Stimulated activated naive B cell treated with anti-CD40 and anti-IgM and Interleukin-4, amounts not matched to agents 10 μg/mL and 1 μg/mL and 100 μg/mL, for 72 hours (primary cell): ENCODE data around the gene GAB1.

Experiments used
- ATAC-seq, 2 donors: fragments of 150-1000 bp; cut with Tn5 transposase; replicated peaks; 2 replicates each; pipeline ENCODE4 v1.10.0; 2021; ENCODE audit warnings: moderate library complexity in 1 of 2
- DNase-seq: peaks from one replicate; pipeline ENCODE4 v3.0.0; 2021
- H3K27ac Mint-ChIP-seq: one replicate; pipeline ENCODE4 v1.8.0; 2022; ENCODE audit warnings: mild to moderate bottlenecking, mixed read lengths
- H3K27me3 Mint-ChIP-seq, 2 donors: one replicate each; pipeline ENCODE4 v1.8.0; 2022; ENCODE audit warnings: mixed read lengths in 2 of 2
- H3K36me3 Mint-ChIP-seq, 2 donors: one replicate each; pipeline ENCODE4 v1.8.0; 2022; ENCODE audit warnings: mixed read lengths in 2 of 2, mild to moderate bottlenecking in 1 of 2
- H3K4me1 Mint-ChIP-seq, 2 donors: one replicate each; pipeline ENCODE4 v1.8.0; 2022; ENCODE audit warnings: mixed read lengths in 2 of 2, mild to moderate bottlenecking in 1 of 2
- H3K4me3 Mint-ChIP-seq, 2 donors: one replicate each; pipeline ENCODE4 v1.8.0; 2022; ENCODE audit warnings: mild to moderate bottlenecking in 2 of 2, mixed read lengths in 2 of 2, moderate library complexity in 1 of 2
- H3K9me3 Mint-ChIP-seq, 2 donors: one replicate each; pipeline ENCODE4 v1.8.0; 2022; ENCODE audit warnings: mixed read lengths in 2 of 2, mild to moderate bottlenecking in 1 of 2

The GAB1 gene

DNA sequence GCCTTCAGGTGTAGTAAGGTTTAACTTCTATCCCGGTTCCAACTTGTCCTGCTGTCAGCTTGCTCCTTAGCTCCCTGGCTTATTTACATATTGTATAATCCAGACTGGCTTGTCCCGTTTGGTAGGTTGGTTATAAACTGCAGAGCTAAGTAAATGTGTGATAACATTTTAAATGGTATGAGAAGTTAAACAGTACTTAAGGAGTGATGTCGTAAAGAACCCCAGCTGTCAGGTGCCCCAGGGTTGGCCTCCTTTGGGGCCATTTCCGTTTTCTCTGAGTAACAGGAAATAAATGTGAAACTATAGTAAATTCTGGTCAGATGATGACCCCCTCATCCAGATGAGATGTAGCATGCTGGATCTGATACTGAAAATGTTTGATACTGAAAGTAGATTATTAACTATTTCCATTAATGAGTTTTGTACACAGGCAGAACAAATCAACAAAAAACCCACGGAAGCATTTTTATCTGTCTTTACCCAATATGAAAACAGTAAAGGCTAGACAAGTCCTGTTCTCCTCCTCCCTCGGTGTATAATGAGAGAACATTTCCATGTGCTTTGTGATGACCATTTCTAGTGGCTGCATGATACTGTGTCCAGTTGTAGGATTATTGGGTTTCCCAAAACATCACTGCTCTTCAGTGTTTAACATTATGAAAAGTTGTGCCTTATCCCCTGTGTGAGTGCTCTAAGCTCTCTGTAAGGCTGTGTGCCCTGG, 22.4 kb downstream of the GAB1 start:
- Mint-ChIP-seq H3K36me3 (peaks cover 0 to 4% of the 10 kb centered on the region in 2 donors), H3K27ac (peak overlapping the region; percentile 91), H3K4me3 (peak overlapping the region; percentile 78), H3K4me1 (peaks cover 39 to 84% of the 10 kb centered on the region in 2 donors), H3K9me3 (no peaks in the 10 kb centered on the region), H3K27me3 (no peaks in the 10 kb centered on the region)
- peak; percentile 47 for DNase-seq
- ATAC-seq: peak; percentile 89 to 91

DNA sequence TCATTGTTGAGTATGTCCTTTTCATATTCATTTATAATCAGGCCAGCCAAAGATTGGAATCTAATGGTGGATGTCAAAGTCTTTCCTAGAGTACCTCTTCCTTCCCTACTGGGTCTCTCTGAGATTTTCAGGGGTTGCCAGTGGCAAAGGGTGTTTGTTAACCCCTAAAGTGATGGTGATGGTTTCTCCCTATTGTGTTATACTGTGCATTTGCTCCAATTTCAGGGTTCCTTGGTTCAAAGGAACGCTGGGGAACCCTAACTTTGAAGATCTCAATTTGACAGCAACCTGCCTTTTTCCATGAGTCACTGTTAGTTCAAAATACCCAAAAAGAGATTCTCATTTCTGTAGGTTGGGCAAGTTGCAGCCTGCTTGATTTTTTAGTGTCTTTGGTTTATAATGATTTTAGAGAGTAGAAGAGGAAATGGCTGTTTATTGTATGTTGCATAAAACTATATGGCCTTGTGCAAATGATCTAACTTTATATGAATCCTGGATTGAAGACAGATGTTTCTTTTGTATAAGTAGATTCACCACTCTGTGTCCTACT, 23.0 kb downstream of the GAB1 start:
- ATAC-seq (peak in 1 of 2 donors; percentile 1), DNase-seq (no peak)
- Mint-ChIP-seq H3K4me1 (peaks cover 44 to 88% of the 10 kb centered on the region in 2 donors), H3K27ac (peak overlapping the region; percentile 91), H3K4me3 (peak overlapping the region; percentile 78), H3K9me3 (peaks cover 0 to 2% of the 10 kb centered on the region in 2 donors), H3K27me3 (no peaks in the 10 kb centered on the region), H3K36me3 (peaks cover 6 to 8% of the 10 kb centered on the region in 2 donors)

DNA sequence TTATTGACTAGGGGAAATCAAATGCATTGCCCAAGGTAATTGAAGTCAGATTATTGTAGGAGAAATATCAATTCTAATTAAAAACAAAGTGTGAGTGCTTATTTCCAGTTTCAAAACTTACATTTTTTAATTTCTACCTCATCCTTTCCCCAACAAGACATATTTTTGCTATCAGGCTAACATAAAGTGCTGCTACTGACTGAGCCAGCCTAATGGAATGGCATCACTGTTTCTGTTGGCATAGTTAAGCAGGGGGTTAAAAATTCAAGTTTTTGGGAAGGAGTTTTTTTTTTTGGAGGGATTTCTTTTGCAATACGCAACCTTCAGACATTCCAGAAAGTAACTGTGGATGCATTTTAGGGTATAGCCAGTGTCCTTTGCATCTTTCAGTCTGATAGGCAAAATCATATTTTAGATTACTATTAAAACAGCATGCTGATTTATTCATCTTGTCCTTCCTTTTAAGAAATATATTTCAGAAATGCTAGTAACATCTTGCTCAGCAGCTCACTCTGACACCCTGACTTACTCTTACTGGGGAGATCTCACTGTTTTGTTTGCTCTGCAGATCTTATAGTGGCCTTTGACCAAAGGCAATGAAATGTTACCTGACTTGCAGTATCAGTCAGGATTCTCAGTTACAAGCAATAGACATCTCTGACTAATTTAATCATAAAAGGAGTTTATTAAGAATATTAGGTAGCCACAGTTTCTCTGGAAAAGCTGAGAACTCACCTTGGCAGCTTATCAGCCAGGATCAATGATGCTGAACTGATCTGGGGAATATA, 24.4 kb downstream of the GAB1 start:
- Mint-ChIP-seq H3K9me3 (peaks cover 4 to 6% of the 10 kb centered on the region in 2 donors), H3K4me3 (no peak overlapping the region), H3K27me3 (no peaks in the 10 kb centered on the region), H3K27ac (no peak overlapping the region), H3K36me3 (peaks cover 13 to 14% of the 10 kb centered on the region in 2 donors), H3K4me1 (peaks cover 41 to 86% of the 10 kb centered on the region in 2 donors)
- ATAC-seq: no peak
- no peak for DNase-seq

DNA sequence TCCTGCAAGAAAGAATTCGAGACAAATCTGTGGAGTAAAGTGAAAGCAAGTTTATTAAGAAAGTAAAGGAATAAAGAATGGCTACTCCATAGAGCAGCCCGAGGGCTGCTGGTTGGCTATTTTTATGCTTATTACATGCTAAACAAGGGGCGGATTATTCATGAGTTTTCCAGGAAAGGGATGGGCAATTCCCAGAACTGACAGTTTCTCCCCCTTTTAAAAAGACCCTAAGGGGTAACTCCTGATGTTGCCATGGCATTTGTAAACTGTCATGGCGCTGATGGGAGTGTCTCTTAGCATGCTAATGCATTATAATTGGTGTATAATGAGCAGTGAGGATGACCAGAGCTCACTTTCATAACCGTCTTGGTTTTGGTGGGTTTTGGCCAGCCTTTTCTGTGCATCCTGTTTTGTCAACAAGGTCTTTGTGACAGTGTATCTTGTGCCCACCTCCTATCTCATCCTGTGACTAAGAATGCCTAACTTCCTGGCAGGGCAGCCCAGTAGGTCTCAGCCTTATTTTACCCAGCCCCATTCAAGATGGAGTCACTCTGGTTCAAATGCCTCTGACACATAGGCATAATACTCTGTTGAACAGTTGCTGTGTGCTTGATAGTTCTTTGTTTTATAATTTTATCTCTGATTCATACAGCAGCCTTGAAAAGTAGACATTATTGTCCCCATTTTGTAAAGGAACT, 25.8 kb downstream of the GAB1 start:
- ATAC-seq: no peak
- H3K9me3 Mint-ChIP-seq: peaks cover 4 to 6% of the 10 kb centered on the region in 2 donors
- no peak overlapping the region for H3K27ac Mint-ChIP-seq
- H3K4me1 Mint-ChIP-seq: peaks cover 39 to 72% of the 10 kb centered on the region in 2 donors
- H3K4me3 Mint-ChIP-seq: no peak overlapping the region
- DNase-seq: no peak
- no peaks in the 10 kb centered on the region for H3K27me3 Mint-ChIP-seq
- H3K36me3 Mint-ChIP-seq: peaks cover 13 to 14% of the 10 kb centered on the region in 2 donors

DNA sequence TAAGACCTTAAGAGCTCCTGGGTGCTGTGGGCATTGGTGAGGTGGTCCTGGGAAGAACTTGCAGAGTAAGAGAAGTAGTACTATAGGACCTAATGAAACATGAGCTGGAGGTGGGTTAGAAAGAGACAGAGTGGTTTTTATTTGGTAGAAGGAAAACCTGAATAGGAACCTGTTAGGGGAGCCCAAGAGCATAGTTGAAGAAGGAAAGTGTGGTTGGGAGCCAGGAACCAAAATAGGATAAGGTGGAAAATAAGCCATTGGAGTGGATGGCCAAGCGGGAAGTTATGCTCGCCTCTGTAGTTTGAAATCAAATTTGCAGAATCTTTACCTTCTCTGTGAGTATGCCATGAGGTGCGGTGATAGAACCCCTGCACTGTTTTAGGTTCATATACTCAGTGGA, 26.7 kb downstream of the GAB1 start:
- Mint-ChIP-seq H3K36me3 (peaks cover 13 to 14% of the 10 kb centered on the region in 2 donors), H3K4me3 (no peak overlapping the region), H3K9me3 (peaks cover 4 to 6% of the 10 kb centered on the region in 2 donors), H3K27me3 (no peaks in the 10 kb centered on the region), H3K27ac (peak overlapping the region; percentile 33), H3K4me1 (peaks cover 37 to 69% of the 10 kb centered on the region in 2 donors)
- ATAC-seq: no peak
- DNase-seq: no peak

DNA sequence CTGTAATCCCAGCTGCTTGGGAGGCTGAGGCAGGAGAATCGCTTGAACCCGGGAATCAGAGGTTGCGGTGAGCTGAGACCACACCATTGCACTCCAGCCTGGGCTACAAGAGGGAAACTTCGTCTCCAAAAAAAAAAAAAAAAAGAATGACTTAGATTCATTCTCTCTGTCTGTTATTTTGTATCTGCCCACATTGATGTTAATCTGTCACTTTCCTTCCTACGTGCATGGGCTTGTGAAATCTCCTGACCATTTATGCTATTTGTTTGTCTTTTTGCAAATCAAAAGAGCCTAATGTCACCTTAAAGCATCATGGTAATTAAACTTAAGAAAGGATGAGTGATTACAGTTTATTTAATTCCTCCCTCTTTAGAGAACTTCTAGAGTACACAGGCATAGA, 27.4 kb downstream of the GAB1 start:
- H3K27me3 Mint-ChIP-seq: no peaks in the 10 kb centered on the region
- peaks cover 4 to 6% of the 10 kb centered on the region in 2 donors for H3K9me3 Mint-ChIP-seq
- DNase-seq (no peak), ATAC-seq (no peak)
- peak overlapping the region; percentile 37 for H3K27ac Mint-ChIP-seq
- H3K4me3 Mint-ChIP-seq: no peak overlapping the region
- H3K36me3 Mint-ChIP-seq: peaks cover 13 to 14% of the 10 kb centered on the region in 2 donors
- peaks cover 34 to 62% of the 10 kb centered on the region in 2 donors for H3K4me1 Mint-ChIP-seq

DNA sequence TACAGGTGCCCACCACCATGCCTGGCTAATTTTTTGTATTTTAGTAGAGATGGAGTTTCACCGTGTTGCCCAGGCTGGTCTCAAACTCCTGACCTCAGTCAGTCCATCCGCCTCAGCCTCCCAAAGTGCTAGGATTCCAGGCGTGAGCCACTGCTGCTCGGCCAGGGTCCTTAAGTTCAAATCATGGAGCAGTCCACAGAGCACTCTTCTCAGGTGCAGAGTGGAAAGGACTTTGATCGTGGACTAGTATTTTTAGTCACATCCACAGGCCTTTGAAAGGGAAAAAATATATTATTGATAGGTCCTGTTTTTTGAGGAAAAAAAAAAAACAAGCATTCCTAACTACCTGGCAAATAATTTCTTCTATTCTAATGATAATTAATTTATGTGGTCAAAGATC, 31.2 kb downstream of the GAB1 start:
- Mint-ChIP-seq H3K4me3 (no peak overlapping the region), H3K36me3 (peaks cover 23 to 24% of the 10 kb centered on the region in 2 donors), H3K27me3 (no peaks in the 10 kb centered on the region), H3K9me3 (peaks cover 4 to 6% of the 10 kb centered on the region in 2 donors), H3K4me1 (peaks cover 33 to 50% of the 10 kb centered on the region in 2 donors), H3K27ac (no peak overlapping the region)
- ATAC-seq (no peak), DNase-seq (no peak)

DNA sequence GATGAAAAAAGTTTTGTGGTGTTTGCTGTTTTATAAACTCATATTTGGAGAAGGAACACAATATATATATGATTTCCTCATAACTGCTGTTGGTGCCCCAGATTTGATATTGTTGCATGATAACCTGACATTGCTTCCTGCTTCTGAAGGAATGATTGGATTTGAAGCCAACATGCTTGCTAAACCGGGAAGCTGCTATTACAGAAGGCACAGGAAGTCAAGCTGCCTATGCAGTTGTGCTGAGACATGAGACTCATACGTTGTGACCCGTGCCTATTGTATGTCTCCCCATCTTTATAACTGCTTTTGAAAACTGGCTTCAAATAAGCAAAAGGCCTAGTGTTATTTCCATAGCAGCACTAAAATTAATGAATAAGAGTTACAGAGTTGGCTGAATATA, 32.9 kb downstream of the GAB1 start:
- DNase-seq: no peak
- Mint-ChIP-seq H3K9me3 (peaks cover 3 to 6% of the 10 kb centered on the region in 2 donors), H3K4me1 (peaks cover 27 to 39% of the 10 kb centered on the region in 2 donors), H3K27ac (no peak overlapping the region), H3K27me3 (no peaks in the 10 kb centered on the region), H3K4me3 (no peak overlapping the region), H3K36me3 (peaks cover 16 to 20% of the 10 kb centered on the region in 2 donors)
- ATAC-seq: no peak

DNA sequence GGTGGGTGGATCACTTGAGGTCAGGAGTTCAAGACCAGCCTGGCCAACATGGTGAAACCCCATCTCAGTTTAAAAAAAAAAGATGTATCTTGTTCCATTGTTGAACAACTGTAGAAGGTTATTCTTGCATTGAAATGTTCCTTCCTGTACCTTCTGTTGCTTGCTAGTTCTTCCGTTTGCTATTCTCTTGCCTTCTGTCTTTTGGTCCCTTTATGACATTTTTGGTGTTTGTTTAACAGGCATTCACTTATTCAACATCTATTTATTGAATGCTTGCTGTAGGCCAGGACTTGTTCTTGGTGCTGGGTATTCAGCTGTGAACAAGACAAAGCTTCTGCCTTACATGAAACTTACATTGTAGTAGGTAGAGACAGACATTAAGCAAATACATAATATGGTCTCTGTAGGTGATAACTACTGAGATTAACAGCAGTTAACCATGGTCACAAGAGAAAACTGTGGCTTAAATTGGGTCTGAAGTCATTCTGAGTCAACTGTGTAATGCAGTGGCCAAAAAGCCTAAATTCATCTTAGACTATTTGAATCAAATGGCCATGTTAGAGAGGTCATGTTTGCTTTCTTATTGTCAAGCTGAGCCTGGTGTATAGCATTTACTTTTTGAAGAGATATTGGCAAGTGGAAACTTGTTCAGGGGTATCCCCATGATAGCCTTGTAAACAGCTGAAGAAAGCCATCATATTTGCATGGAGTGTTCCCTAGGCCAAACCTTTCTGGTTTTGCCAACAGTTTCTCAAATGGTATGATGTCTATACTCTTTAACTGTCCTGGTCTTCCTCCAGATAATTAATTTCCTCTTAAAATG, 35.6 kb downstream of the GAB1 start:
- Mint-ChIP-seq H3K9me3 (no peaks in the 10 kb centered on the region), H3K4me1 (peaks cover 38 to 56% of the 10 kb centered on the region in 2 donors), H3K36me3 (peaks cover 10 to 12% of the 10 kb centered on the region in 2 donors), H3K4me3 (peak overlapping the region; percentile 5 to 44), H3K27ac (peak overlapping the region; percentile 95), H3K27me3 (no peaks in the 10 kb centered on the region)
- ATAC-seq: peak; percentile 62 to 64
- no peak for DNase-seq

DNA sequence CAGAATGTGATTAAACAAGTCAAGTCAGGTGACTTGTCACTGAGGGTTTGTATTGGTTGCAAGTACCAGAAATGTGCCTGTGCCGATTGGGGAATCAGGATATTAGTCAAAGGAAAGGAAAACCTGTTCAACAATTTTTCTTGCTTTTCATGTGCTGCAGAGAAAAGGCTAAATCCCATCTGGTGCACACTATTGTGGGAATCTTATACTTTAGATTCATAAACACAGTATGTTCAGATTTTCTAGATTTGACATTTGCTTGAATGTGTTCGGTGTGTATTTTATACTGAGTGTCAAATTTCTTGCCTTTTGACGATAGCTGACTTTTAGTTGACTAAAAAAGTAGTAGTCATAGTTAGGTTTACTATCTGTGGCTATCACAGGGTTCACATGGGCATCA, 37.6 kb downstream of the GAB1 start:
- H3K27me3 Mint-ChIP-seq: no peaks in the 10 kb centered on the region

DNA sequence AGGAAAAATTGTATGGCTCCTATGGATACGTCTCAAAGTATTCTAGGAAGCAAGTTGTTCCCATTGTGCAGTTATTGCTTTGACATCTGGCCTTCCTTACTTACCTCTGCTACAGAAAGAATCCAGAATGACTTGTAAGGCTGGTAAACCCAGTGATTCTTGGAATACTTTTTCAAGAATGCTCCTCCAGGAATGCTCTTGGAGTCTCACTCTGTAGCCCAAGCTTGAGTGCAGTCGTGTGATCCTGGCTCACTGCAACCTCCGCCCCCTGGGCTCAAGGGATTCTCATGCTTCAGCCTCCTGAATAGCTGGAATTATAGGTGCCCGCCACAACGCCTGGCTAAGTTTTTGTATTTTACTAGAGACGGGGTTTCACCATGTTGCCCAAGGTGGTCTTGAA, 38.1 kb downstream of the GAB1 start:
- ATAC-seq (no peak), DNase-seq (no peak)
- Mint-ChIP-seq H3K4me3 (no peak overlapping the region), H3K9me3 (no peaks in the 10 kb centered on the region), H3K27me3 (no peaks in the 10 kb centered on the region), H3K4me1 (peaks cover 48 to 76% of the 10 kb centered on the region in 2 donors), H3K27ac (no peak overlapping the region), H3K36me3 (peaks cover 8 to 14% of the 10 kb centered on the region in 2 donors)

More for the DNA sequence above, 37.6 kb downstream of the GAB1 start:
- ATAC-seq: no peak
- no peak overlapping the region for H3K27ac Mint-ChIP-seq
- no peaks in the 10 kb centered on the region for H3K9me3 Mint-ChIP-seq
- H3K4me3 Mint-ChIP-seq: no peak overlapping the region
- H3K36me3 Mint-ChIP-seq: peaks cover 10 to 14% of the 10 kb centered on the region in 2 donors
- H3K4me1 Mint-ChIP-seq: peaks cover 47 to 75% of the 10 kb centered on the region in 2 donors
- no peak for DNase-seq

DNA sequence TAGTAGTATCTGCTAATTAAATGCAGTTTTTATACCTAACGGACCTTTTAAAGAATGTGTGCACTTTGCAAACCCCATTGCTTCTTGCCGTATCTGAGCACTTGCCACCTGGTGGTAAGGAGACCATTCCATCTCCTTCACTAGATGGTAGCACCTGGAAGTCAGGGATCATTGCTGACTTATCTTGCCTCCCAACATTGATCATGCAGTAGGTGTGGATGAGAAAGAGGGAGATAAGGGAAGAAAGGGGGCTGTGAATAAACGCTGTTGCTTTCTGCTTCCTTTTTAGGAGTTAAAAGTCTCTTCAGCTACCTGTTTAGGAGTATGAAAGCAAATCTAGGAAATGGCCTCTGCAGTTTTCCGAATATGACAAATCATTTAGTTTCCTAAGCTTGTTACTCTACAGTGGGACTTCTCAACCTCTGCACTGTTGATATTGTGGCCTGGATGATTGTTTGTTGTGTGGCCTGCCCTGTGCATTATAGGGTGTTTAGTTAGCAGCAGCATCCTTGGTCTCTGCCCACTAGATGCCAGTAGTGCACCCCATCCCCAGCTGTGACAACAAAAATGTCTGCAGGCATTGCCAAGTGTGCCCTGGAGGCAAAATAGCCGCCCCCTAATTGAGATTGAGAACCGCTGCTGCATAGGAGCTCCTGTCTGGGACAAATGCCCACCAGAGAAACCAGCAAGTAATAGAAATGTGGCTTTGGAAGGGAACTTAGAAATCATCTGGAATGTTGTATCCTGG, 38.8 kb downstream of the GAB1 start:
- no peak for DNase-seq
- H3K36me3 Mint-ChIP-seq: peaks cover 3 to 10% of the 10 kb centered on the region in 2 donors
- peak overlapping the region; percentile 56 for H3K27ac Mint-ChIP-seq
- peak; percentile 63 for ATAC-seq
- H3K27me3 Mint-ChIP-seq: no peaks in the 10 kb centered on the region
- peaks cover 43 to 72% of the 10 kb centered on the region in 2 donors for H3K4me1 Mint-ChIP-seq
- peak overlapping the region in 1 of 2 donors; percentile 60 for H3K4me3 Mint-ChIP-seq
- no peaks in the 10 kb centered on the region for H3K9me3 Mint-ChIP-seq
